GM23338 (cell line): Measurements from ENCODE around the gene ARF1. TPM values are rescaled to one million over a fixed set of nuclear protein-coding genes. Genes with fewer than 3 reads are reported as not detected.

Source experiments
- ATAC-seq: fragments of 200-7000 bp; cut with Tn5 transposase; 3 replicates; pipeline ENCODE4 v1.9.1; 2020
- DNase-seq: peaks from one replicate; pipeline ENCODE4 v3.0.0-alpha.2; 2015; ENCODE audit warnings: low spot score
- H2AFZ ChIP-seq: fragments of 200-600 bp; sonication (generic); 2 replicates; pipeline ENCODE4 v1.8.0; 2016; ENCODE audit warnings: antibody characterized with exemption, mild to moderate bottlenecking, moderate library complexity
- H3F3A ChIP-seq: fragments of 200-600 bp; sonication (generic); replicated peaks from 2 replicates; pipeline ENCODE4 v1.8.0; 2017; ENCODE audit warnings: antibody characterized with exemption, mixed run types, low read depth
- H3K27ac ChIP-seq: fragments of 200-600 bp; sonication (generic); 2 replicates; pipeline ENCODE4 v1.6.1; 2016; ENCODE audit warnings: low read depth
- H3K27me3 ChIP-seq: fragments of 200-600 bp; sonication (generic); 2 replicates; pipeline ENCODE4 v1.8.0; 2016; ENCODE audit warnings: mild to moderate bottlenecking, mixed run types, moderate library complexity; ENCODE audit not compliant: insufficient read depth
- H3K36me3 ChIP-seq: fragments of 200-600 bp; sonication (generic); 2 replicates; pipeline ENCODE4 v1.8.0; 2016; ENCODE audit warnings: mild to moderate bottlenecking; ENCODE audit not compliant: insufficient read depth
- H3K4me1 ChIP-seq: fragments of 200-600 bp; sonication (generic); 2 replicates; pipeline ENCODE4 v1.8.0; 2016; ENCODE audit warnings: mild to moderate bottlenecking, moderate library complexity; ENCODE audit not compliant: insufficient read depth
- H3K4me2 ChIP-seq: fragments of 200-600 bp; sonication (generic); 2 replicates; pipeline ENCODE4 v1.7.1; 2017; ENCODE audit warnings: mixed run types
- H3K4me3 ChIP-seq: fragments of 200-600 bp; sonication (generic); 2 replicates; pipeline ENCODE4 v1.6.1; 2016; ENCODE audit warnings: mixed run types
- H3K79me2 ChIP-seq: fragments of 200-600 bp; sonication (generic); replicated peaks from 2 replicates; pipeline ENCODE4 v1.8.0; 2017; ENCODE audit warnings: mild to moderate bottlenecking; ENCODE audit not compliant: insufficient read depth
- H3K9me2 ChIP-seq: fragments of 200-600 bp; sonication (generic); 2 replicates; pipeline ENCODE4 v1.8.0; 2017; ENCODE audit not compliant: insufficient read depth
- H4K20me1 ChIP-seq: fragments of 200-600 bp; sonication (generic); replicated peaks from 2 replicates; pipeline ENCODE4 v1.8.0; 2017; ENCODE audit warnings: mild to moderate bottlenecking; ENCODE audit not compliant: insufficient read depth
- H3K27ac Mint-ChIP-seq: 2 replicates; pipeline ENCODE4 v1.8.0; 2020; ENCODE audit warnings: inconsistent platforms, mild to moderate bottlenecking, moderate library complexity, mixed read lengths
- H3K27me3 Mint-ChIP-seq: 3 replicates; pipeline ENCODE4 v1.8.0; 2022; ENCODE audit warnings: low read depth, mild to moderate bottlenecking, moderate library complexity, mixed read lengths, inconsistent platforms; ENCODE audit not compliant: insufficient read depth, poor library complexity
- H3K36me3 Mint-ChIP-seq: 3 replicates; pipeline ENCODE4 v1.8.0; 2021; ENCODE audit warnings: low read depth, mild to moderate bottlenecking, inconsistent platforms, moderate library complexity, mixed read lengths
- H3K4me1 Mint-ChIP-seq: 3 replicates; pipeline ENCODE4 v1.8.0; 2020; ENCODE audit warnings: mild to moderate bottlenecking, inconsistent platforms, mixed read lengths
- H3K4me3 Mint-ChIP-seq: 3 replicates; pipeline ENCODE4 v1.8.0; 2021; ENCODE audit warnings: moderate library complexity, mild to moderate bottlenecking, inconsistent platforms, mixed read lengths
- H3K9me3 Mint-ChIP-seq: 3 replicates; pipeline ENCODE4 v1.8.0; 2020; ENCODE audit warnings: moderate library complexity, mild to moderate bottlenecking, inconsistent platforms, mixed read lengths
- EZH2 ChIP-seq: fragments of 200-600 bp; sonication (generic); IDR thresholded peaks from one replicate; pipeline ENCODE4 v1.8.0; 2017; ENCODE audit warnings: antibody characterized with exemption, mild to moderate bottlenecking, low read depth; ENCODE audit not compliant: unreplicated experiment
- POLR2AphosphoS5 ChIP-seq: IDR thresholded peaks from 2 replicates; pipeline ENCODE4 v1.6.1; 2016; ENCODE audit warnings: antibody characterized with exemption, low read depth
- STAT1 ChIP-seq: IDR thresholded peaks from one replicate; pipeline ENCODE4 v1.6.1; 2016; ENCODE audit warnings: antibody characterized with exemption; ENCODE audit not compliant: unreplicated experiment
- ZNF114 ChIP-seq: fragments of 250-450 bp; sonication (Bioruptor Pico); IDR thresholded peaks from 2 replicates; pipeline ENCODE4 v1.5.0; 2020; ENCODE audit warnings: mild to moderate bottlenecking, moderate library complexity
- polyA plus RNA-seq: library from polyadenylated mRNA; unstranded; fragments of >200 nt; fragmentation: Nextera tagmentation; extraction: Ambion mirVana; gene quantifications from 2 replicates; pipeline ENCODE4 v1.2.1, GENCODE V29; 2016
- total RNA-seq: library from RNA; depleted of rRNA; stranded (reverse); fragments of >200 nt; shearing (Covaris generic); gene quantifications from 2 replicates; pipeline ENCODE4 v1.2.3, GENCODE V29; 2014
- TF ChIP-seq, protein P1 (sequence below): IDR thresholded peaks from one replicate; pipeline ENCODE4 v1.6.1; 2018; ENCODE audit warnings: antibody characterized with exemption; ENCODE audit not compliant: unreplicated experiment
- TF ChIP-seq, protein P2 (sequence below), 2 experiments: fragments of 200-600 bp in 1 of 2; sonication (generic) in 1 of 2; conservative IDR thresholded peaks; 2 replicates each; pipeline versions ENCODE4 v1.5.1 to v1.6.1; 2016 to 2017; ENCODE audit warnings: antibody characterized with exemption in 2 of 2, low read depth in 2 of 2, mild to moderate bottlenecking in 2 of 2, moderate library complexity in 1 of 2
- TF ChIP-seq, protein P3 (sequence below): fragments of 250-450 bp; sonication (Bioruptor Pico); IDR thresholded peaks from 2 replicates; pipeline ENCODE4 v1.5.0; 2020; ENCODE audit warnings: mild to moderate bottlenecking, moderate library complexity

ARF1 gene
- total and polyA plus RNA-seq, 2 experiments from 2014 or later, result 210 to 306 TPM

DNA sequence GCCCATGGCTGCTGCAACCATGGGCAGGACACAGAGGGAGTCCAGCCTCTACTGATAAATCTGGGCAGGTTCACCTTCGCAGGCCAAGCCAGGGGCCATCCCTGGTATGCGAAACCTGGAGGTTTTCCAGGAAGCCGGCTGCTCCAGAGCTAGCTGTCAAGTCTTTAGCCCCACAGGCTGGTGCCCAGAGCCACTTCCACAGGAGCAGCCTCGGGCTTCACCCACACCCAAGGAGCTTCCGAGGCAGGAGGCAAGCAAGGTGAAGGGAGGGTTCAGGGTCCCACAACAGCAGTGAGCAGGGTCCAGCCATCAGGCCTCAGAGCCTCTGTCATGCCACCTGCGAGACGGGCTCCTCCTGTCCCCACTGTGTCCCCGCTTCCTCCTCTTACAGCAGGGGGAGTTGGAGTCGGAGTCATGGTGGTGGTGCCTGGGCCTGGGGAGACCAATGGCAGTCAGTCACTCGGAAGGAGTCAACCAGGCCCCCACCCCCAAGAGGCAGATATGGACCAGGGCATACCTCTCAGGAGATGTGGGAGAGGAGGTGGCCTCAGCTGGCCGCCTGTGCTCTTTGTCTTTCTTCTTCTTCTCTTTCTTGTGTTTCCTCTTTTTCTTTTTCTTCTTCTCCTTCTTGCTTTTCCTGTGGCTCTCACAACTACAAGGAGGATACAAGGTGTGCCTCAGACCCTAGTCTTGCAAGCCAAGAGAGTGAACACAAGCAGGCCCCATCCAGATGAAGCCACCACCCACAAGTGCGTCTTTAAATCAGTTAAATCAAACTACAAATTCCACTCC lies 18.5 kb downstream of the ARF1 start (continued):
- TF ChIP-seq, protein P1, sequence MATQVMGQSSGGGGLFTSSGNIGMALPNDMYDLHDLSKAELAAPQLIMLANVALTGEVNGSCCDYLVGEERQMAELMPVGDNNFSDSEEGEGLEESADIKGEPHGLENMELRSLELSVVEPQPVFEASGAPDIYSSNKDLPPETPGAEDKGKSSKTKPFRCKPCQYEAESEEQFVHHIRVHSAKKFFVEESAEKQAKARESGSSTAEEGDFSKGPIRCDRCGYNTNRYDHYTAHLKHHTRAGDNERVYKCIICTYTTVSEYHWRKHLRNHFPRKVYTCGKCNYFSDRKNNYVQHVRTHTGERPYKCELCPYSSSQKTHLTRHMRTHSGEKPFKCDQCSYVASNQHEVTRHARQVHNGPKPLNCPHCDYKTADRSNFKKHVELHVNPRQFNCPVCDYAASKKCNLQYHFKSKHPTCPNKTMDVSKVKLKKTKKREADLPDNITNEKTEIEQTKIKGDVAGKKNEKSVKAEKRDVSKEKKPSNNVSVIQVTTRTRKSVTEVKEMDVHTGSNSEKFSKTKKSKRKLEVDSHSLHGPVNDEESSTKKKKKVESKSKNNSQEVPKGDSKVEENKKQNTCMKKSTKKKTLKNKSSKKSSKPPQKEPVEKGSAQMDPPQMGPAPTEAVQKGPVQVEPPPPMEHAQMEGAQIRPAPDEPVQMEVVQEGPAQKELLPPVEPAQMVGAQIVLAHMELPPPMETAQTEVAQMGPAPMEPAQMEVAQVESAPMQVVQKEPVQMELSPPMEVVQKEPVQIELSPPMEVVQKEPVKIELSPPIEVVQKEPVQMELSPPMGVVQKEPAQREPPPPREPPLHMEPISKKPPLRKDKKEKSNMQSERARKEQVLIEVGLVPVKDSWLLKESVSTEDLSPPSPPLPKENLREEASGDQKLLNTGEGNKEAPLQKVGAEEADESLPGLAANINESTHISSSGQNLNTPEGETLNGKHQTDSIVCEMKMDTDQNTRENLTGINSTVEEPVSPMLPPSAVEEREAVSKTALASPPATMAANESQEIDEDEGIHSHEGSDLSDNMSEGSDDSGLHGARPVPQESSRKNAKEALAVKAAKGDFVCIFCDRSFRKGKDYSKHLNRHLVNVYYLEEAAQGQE, result no peak
- TF ChIP-seq ZNF114 (CRISPR knock-in tag) (no peak), EZH2 (no peak)
- TF ChIP-seq, protein P2, sequence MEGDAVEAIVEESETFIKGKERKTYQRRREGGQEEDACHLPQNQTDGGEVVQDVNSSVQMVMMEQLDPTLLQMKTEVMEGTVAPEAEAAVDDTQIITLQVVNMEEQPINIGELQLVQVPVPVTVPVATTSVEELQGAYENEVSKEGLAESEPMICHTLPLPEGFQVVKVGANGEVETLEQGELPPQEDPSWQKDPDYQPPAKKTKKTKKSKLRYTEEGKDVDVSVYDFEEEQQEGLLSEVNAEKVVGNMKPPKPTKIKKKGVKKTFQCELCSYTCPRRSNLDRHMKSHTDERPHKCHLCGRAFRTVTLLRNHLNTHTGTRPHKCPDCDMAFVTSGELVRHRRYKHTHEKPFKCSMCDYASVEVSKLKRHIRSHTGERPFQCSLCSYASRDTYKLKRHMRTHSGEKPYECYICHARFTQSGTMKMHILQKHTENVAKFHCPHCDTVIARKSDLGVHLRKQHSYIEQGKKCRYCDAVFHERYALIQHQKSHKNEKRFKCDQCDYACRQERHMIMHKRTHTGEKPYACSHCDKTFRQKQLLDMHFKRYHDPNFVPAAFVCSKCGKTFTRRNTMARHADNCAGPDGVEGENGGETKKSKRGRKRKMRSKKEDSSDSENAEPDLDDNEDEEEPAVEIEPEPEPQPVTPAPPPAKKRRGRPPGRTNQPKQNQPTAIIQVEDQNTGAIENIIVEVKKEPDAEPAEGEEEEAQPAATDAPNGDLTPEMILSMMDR (conservative IDR thresholded peaks at IDR 0.05; ENCODE audit: low read depth in 2 of 2), result no peak

DNA sequence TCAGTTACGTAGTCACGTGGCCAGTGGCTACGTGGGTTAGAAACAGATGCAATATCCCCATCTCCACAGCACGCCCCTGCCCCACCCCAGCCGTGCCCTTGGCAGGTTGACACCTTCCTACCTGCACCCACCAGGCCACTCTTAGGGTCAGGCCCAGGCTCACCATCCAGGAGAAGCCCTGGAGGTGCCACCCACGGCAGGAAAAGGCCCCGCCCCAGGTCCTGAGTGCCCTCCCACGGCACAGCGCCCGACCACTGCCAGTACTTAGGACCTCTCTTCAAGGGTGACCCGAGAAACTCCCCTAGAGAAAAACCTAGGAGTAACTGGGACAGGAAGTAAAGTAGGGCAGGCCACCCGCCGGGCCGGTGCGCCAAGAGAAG lies 19.1 kb downstream of the ARF1 start:
- peak overlapping the region; percentile 86 for H3K4me2 ChIP-seq
- H3K36me3 Mint-ChIP-seq, result peaks cover 44% of the 10 kb centered on the region
- ATAC-seq, result no peak
- TF ChIP-seq, protein P1, result no peak
- TF ChIP-seq POLR2AphosphoS5, result no peak
- TF ChIP-seq STAT1, result no peak
- TF ChIP-seq, protein P3, sequence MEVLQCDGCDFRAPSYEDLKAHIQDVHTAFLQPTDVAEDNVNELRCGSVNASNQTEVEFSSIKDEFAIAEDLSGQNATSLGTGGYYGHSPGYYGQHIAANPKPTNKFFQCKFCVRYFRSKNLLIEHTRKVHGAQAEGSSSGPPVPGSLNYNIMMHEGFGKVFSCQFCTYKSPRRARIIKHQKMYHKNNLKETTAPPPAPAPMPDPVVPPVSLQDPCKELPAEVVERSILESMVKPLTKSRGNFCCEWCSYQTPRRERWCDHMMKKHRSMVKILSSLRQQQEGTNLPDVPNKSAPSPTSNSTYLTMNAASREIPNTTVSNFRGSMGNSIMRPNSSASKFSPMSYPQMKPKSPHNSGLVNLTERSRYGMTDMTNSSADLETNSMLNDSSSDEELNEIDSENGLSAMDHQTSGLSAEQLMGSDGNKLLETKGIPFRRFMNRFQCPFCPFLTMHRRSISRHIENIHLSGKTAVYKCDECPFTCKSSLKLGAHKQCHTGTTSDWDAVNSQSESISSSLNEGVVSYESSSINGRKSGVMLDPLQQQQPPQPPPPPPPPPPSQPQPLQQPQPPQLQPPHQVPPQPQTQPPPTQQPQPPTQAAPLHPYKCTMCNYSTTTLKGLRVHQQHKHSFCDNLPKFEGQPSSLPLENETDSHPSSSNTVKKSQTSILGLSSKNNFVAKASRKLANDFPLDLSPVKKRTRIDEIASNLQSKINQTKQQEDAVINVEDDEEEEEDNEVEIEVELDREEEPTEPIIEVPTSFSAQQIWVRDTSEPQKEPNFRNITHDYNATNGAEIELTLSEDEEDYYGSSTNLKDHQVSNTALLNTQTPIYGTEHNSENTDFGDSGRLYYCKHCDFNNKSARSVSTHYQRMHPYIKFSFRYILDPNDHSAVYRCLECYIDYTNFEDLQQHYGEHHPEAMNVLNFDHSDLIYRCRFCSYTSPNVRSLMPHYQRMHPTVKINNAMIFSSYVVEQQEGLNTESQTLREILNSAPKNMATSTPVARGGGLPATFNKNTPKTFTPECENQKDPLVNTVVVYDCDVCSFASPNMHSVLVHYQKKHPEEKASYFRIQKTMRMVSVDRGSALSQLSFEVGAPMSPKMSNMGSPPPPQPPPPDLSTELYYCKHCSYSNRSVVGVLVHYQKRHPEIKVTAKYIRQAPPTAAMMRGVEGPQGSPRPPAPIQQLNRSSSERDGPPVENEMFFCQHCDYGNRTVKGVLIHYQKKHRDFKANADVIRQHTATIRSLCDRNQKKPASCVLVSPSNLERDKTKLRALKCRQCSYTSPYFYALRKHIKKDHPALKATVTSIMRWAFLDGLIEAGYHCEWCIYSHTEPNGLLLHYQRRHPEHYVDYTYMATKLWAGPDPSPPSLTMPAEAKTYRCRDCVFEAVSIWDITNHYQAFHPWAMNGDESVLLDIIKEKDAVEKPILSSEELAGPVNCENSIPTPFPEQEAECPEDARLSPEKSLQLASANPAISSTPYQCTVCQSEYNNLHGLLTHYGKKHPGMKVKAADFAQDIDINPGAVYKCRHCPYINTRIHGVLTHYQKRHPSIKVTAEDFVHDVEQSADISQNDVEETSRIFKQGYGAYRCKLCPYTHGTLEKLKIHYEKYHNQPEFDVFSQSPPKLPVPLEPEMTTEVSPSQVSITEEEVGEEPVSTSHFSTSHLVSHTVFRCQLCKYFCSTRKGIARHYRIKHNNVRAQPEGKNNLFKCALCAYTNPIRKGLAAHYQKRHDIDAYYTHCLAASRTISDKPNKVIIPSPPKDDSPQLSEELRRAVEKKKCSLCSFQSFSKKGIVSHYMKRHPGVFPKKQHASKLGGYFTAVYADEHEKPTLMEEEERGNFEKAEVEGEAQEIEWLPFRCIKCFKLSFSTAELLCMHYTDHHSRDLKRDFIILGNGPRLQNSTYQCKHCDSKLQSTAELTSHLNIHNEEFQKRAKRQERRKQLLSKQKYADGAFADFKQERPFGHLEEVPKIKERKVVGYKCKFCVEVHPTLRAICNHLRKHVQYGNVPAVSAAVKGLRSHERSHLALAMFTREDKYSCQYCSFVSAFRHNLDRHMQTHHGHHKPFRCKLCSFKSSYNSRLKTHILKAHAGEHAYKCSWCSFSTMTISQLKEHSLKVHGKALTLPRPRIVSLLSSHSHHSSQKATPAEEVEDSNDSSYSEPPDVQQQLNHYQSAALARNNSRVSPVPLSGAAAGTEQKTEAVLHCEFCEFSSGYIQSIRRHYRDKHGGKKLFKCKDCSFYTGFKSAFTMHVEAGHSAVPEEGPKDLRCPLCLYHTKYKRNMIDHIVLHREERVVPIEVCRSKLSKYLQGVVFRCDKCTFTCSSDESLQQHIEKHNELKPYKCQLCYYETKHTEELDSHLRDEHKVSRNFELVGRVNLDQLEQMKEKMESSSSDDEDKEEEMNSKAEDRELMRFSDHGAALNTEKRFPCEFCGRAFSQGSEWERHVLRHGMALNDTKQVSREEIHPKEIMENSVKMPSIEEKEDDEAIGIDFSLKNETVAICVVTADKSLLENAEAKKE (CRISPR knock-in tag), result no peak

More for the DNA sequence above, 19.1 kb downstream of the ARF1 start:
- no peak overlapping the region for H3K27ac Mint-ChIP-seq
- H3K9me2 ChIP-seq, result no peaks in the 10 kb centered on the region
- H3K4me1 Mint-ChIP-seq, result peaks cover 8% of the 10 kb centered on the region; the same call in 1 of the 3 replicates
- H3K27me3 ChIP-seq, result no peaks in the 10 kb centered on the region
- H3K9me3 Mint-ChIP-seq, result no peaks in the 10 kb centered on the region; the same call in 1 of the 3 replicates
- peak overlapping the region; percentile 92 for H3K4me3 Mint-ChIP-seq
- 0 out of 2 replicates have a peak, but pooled peaks cover 3% of the 10 kb centered on the region for H3K4me1 ChIP-seq
- H2AFZ ChIP-seq, result no peak overlapping the region
- H3K27ac ChIP-seq, result no peak overlapping the region
- DNase-seq, result no peak
- H4K20me1 ChIP-seq, result peaks cover under 1% of the 10 kb centered on the region; the same call in 1 of the 2 replicates
- H3K36me3 ChIP-seq, result peaks cover 3% of the 10 kb centered on the region; the same call in 1 of the 2 replicates
- peaks cover 20% of the 10 kb centered on the region for H3K27me3 Mint-ChIP-seq
- H3K4me3 ChIP-seq, result peak overlapping the region; percentile 93
- H3K79me2 ChIP-seq, result peaks cover 3% of the 10 kb centered on the region; the same call in 1 of the 2 replicates
- 0 out of 2 replicates have a peak, but pooled peaks cover 2% of the 10 kb centered on the region for H3F3A ChIP-seq
